ENCODE measurements around the gene PLAA. TPM values are rescaled to one million over a fixed set of nuclear protein-coding genes. Genes with fewer than 3 reads are reported as not detected.

The PLAA gene
- total RNA-seq, 4 donors from 2014 or later: 27.4 to 31.5 (median 29.5) TPM

DNA sequence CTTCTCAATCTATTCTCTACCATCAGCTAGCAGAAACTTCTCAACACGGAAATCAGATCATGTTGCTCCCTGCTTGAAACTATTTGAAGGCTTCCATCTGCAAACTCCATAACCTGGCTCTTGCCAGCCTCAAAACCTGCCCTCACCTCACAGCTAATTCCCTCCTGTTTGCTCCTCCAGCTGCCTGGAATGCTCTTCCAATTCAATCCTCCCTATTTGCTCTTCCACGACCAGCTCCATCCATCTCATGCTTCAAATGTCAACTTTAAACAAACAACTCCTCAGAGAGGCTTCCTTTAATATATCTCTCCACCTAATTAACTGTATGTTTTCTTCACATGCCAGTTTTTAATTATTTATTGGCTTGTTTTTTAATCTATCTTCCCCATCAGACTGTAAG is 1.5 kb downstream of the PLAA start:
- 32% methylated on average over 2 of the region's 2 CpGs for WGBS
- no peak for TF ChIP-seq EP300 (IDR thresholded peaks at IDR 0.05)
- TF ChIP-seq, protein P1, sequence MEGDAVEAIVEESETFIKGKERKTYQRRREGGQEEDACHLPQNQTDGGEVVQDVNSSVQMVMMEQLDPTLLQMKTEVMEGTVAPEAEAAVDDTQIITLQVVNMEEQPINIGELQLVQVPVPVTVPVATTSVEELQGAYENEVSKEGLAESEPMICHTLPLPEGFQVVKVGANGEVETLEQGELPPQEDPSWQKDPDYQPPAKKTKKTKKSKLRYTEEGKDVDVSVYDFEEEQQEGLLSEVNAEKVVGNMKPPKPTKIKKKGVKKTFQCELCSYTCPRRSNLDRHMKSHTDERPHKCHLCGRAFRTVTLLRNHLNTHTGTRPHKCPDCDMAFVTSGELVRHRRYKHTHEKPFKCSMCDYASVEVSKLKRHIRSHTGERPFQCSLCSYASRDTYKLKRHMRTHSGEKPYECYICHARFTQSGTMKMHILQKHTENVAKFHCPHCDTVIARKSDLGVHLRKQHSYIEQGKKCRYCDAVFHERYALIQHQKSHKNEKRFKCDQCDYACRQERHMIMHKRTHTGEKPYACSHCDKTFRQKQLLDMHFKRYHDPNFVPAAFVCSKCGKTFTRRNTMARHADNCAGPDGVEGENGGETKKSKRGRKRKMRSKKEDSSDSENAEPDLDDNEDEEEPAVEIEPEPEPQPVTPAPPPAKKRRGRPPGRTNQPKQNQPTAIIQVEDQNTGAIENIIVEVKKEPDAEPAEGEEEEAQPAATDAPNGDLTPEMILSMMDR (IDR thresholded peaks at IDR 0.05): no peak
- TF ChIP-seq POLR2A (IDR thresholded peaks at IDR 0.05): no peak
- no peak for TF ChIP-seq POLR2AphosphoS5 (IDR thresholded peaks at IDR 0.05)
- Histone ChIP-seq H3K27me3 (no peaks in the 10 kb centered on the region), H3K27ac (no peak overlapping the region), H3K4me1 (peaks cover 30% of the 10 kb centered on the region), H3K9me3 (no peaks in the 10 kb centered on the region), H3K4me3 (peak overlapping the region; percentile 98), H3K36me3 (no peaks in the 10 kb centered on the region)
- no peak for DNase-seq (ENCODE audit: low spot score in 2 of 2)

DNA sequence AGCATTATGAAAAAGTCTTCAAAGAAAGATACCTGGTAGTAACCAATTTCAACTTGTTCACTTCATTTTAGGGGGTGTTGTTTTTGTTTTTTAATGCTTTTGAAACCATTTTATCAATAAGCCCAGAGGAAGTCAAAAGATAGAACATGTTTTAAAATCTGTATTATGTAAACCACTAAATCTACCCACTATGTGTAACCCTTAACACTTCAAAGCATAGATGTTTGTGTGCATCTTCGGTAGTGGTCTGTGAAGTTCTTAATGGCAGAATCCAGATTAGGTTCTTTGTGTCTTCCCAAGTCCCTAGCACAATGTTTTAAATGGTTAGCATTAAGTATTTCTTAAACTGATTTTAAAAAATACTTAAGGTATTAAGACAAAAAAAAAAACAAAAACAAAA is 6.3 kb downstream of the PLAA start:
- Histone ChIP-seq H3K9me3 (no peaks in the 10 kb centered on the region), H3K27ac (no peak overlapping the region), H3K4me3 (no peak overlapping the region), H3K27me3 (no peaks in the 10 kb centered on the region), H3K4me1 (peaks cover 19% of the 10 kb centered on the region), H3K36me3 (no peaks in the 10 kb centered on the region)
- WGBS: 86% methylated on average over 1 of the region's 1 CpG
- TF ChIP-seq POLR2A (IDR thresholded peaks at IDR 0.05): no peak
- TF ChIP-seq POLR2AphosphoS5 (IDR thresholded peaks at IDR 0.05): no peak
- TF ChIP-seq EP300 (IDR thresholded peaks at IDR 0.05): no peak
- DNase-seq (ENCODE audit: low spot score in 2 of 2): no peak

DNA sequence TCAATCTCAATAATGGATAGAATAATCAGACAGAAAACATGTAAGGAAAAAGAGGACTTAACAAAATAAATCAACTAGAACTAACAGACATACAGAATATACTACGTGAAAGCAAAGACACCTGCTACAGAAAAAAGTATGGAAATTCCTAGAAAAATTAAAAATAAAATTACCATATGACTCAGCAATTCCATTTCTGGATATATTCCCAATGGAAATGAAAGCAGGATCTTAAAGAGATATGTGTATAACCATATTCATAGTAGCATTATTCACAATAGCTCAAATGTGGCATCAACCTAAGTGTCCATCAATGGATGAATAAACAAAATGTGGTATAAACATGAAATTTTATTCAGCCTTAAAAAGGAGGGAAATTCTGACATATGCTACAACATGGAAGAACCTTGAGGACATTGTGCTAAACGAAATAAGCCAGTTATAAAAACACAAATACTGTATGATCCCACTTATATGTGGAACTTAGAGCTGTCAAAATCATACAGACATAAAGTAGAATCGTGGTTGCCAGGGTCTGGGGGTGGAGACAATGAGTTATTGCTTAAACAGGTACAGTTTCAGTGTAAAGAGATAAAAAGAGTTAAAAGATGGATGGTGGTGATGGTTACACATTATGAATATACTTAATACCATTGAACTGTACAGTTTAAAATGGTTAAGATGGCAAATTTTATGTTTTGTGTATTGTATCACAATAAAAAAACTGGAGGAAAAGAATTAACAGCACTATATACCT is 6.9 kb downstream of the PLAA start:
- DNase-seq (ENCODE audit: low spot score in 2 of 2): no peak
- Histone ChIP-seq H3K4me3 (no peak overlapping the region), H3K9me3 (no peaks in the 10 kb centered on the region), H3K4me1 (peaks cover 14% of the 10 kb centered on the region), H3K36me3 (no peaks in the 10 kb centered on the region), H3K27me3 (no peaks in the 10 kb centered on the region), H3K27ac (no peak overlapping the region)
- TF ChIP-seq POLR2AphosphoS5 (IDR thresholded peaks at IDR 0.05): no peak
- TF ChIP-seq, protein P1 (IDR thresholded peaks at IDR 0.05): no peak
- no peak for TF ChIP-seq POLR2A (IDR thresholded peaks at IDR 0.05)
- 72% methylated on average over 3 of the region's 3 CpGs for WGBS

DNA sequence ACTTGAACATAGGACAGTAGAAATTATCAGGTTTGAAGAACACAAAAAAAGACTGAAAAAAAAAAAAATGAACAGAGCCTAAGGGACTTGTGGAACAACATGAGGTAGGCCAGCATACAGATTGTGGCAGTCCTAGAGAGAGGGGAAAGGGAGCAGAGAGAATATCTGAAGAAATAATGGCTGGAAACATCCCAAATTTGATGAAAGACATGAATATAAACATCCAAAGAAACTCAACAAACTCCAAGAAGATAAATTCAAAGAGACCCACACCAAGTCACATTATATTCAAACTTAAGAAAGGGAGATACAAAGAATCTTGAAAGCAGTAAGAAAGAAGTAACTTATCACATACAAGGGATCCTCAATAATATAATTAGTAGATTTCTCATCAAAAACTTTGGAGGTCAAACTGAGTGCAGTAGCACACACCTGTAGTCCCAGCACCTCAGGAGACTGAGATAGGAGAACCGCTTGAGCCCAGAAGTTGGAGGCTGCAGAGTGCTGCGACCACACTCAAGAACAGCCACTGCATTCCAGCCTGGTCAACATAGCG is 9.1 kb downstream of the PLAA start:
- H3K36me3 ChIP-seq: peaks cover 7% of the 10 kb centered on the region
- peaks cover 2% of the 10 kb centered on the region for H3K4me1 ChIP-seq
- DNase-seq (ENCODE audit: low spot score in 2 of 2): no peak
- H3K27me3 ChIP-seq: no peaks in the 10 kb centered on the region
- 94% methylated on average over 3 of the region's 3 CpGs for WGBS
- no peak overlapping the region for H3K4me3 ChIP-seq
- H3K9me3 ChIP-seq: no peaks in the 10 kb centered on the region
- TF ChIP-seq POLR2AphosphoS5 (IDR thresholded peaks at IDR 0.05) (no peak), POLR2A (IDR thresholded peaks at IDR 0.05) (no peak), EP300 (IDR thresholded peaks at IDR 0.05) (no peak)
- TF ChIP-seq, protein P1 (IDR thresholded peaks at IDR 0.05): no peak
- H3K27ac ChIP-seq: no peak overlapping the region

- TF ChIP-seq, protein P1 (IDR thresholded peaks at IDR 0.05): no peak
- TF ChIP-seq POLR2AphosphoS5 (IDR thresholded peaks at IDR 0.05) (no peak), EP300 (IDR thresholded peaks at IDR 0.05) (no peak), POLR2A (IDR thresholded peaks at IDR 0.05) (no peak)
- H3K27me3 ChIP-seq: no peaks in the 10 kb centered on the region
- H3K9me3 ChIP-seq: no peaks in the 10 kb centered on the region
- peaks cover 2% of the 10 kb centered on the region for H3K4me1 ChIP-seq
- no peak overlapping the region for H3K27ac ChIP-seq
- DNase-seq (ENCODE audit: low spot score in 2 of 2): no peak
- peaks cover 14% of the 10 kb centered on the region for H3K36me3 ChIP-seq
- H3K4me3 ChIP-seq: no peak overlapping the region
Observed at GRCh38 chr9:26935847-26936246, 11.2 kb downstream of the PLAA start.

Measured in suprapubic skin (tissue), 4 donors.